ENCODE results near the gene STH.

Gene STH

DNA sequence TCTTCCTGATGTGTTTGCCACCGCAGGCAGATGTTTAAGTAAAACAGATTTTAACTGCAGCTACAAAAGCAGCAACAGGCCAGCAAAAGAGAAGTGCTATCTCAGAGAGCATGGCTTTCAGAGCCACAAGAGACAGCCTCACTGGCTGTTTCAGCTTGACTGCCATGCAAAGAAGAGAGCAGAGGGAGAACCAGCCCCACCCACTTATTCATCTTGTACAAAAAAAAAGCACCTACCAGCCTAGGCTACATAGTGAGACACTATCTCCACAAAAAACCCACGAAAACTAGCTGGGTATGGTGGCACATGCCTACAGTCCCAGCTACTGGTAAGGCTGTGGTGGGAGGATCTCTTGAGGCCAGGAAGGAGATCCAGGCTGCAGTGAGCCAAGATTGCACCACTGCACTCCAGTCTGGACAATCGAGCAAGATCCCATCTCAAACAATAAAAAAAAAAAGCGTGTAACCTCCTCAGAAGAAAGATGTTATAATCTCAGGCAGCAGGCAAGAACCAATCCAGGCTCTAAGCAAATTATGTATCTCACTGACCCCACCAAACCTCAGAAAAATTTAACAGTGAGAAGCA, 30.0 kb downstream of the STH start:
- peak; percentile 58 for DNase-seq

DNA sequence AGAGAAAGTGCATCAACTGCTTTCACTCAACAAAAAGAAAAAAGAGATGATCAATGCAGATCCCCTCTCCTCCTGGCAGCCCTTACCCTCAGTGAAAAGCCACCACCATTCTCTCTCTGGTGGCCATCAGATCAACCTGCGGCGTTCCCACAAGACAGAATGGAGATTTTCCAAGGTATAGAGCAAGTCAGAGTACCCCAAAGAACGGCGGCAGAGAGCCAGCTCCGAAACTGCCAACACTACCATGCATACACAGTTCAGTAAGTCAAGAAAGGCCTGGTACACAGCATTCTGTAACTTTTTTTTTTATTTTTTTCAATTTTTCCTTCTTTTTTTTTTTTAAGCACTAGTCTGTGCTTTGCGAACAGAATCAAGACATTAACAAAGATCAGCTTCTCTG, 30.6 kb downstream of the STH start:
- DNase-seq, result no peak

DNA sequence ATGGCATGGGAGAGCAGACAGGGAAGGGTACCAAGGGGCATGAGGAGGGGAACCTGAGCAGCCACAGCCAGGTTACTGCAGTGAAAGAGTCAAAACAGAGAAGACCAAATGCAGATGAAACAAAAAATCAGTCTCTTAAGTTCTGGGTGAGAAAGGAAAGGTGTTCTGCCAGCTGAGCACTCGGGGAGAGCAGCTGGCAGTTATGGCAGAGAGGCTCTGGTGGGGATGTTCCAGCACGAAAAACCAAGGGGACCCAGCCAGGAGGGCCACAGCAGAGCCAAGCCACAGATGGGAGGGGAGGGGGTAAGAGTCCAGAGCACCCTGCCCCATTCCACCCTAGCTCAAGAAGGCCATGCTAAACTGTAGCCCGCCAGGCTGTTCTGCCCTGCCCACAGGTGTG, 31.7 kb downstream of the STH start:
- no peak for DNase-seq

DNA sequence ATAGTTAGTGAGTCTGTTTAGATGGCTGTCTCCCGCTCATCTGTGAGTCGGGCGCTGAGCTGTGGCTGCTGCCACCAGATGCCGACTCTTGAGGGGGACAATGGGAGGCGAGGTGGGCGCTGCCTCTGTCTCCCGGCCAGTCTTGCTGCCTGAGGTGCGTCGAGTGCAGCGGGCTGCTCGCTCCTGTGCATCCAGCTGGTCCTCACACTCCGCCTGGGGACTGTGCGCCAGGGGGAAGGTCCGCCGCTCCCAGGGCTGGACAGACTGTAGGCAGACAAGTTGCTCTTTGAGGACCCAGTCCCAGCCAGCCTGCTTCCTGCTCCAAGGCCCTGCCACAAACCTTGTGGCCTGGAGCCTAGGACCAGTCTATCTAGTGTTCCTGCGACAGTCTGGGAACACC, 32.4 kb downstream of the STH start:
- no peak for DNase-seq

DNA sequence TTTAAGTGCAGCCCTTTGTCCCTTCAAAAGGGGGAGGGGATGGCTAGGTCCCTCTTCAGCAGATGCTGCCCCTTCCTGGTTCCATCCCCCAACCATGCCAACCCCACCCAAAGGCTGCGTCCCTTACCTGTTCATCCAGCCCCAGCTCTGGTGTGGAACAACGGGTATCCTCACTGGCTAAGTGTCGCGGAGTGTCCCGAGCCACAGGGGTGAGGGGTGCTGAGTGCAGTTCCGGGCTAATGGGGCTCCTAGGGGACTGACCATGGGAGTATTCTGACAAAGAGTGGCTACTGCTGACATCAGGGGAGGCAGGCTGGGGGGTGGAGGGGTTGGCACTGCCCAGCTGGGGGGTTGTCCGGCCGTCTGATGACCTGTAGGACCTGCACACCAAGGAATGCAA, 32.9 kb downstream of the STH start:
- no peak for DNase-seq

DNA sequence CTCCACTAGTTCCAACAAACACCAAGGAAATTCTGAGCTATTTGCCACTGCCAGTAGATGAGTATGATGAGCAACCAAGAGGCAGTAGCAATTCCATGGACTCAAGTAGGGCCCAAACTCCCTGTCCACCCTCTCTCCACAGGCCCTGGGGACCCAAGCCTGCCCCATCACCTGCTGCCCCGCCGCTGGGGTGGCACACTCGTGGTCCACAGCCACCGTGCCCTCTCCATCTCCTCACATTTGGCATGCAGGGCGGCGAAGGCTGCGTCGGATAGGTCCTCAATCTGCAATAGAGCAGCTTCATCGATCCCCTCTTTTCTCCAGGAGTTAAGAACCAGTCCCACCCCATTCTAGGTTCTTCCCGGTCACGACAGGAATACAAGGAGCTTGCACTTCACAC, 33.9 kb downstream of the STH start:
- DNase-seq, result no peak

DNA sequence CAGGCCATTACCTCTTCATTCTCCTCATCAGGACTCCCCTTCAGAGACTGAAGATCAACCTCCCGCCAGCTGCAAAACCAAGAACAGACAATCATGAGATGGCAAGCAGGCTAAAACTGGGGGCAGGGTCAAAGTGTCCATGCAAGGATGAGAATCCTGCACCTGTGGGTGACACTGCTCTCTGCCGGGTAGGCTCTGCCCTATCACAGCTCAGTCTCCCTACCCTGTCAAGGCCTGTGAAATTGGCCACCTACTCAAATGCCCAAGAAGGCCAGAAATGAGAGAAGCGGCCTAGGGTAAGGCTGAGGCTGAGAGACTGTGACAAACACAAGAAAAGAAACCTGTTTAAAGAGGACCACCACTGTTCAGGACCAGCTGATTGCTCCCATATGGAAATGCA, 34.3 kb downstream of the STH start:
- DNase-seq, result no peak

DNA sequence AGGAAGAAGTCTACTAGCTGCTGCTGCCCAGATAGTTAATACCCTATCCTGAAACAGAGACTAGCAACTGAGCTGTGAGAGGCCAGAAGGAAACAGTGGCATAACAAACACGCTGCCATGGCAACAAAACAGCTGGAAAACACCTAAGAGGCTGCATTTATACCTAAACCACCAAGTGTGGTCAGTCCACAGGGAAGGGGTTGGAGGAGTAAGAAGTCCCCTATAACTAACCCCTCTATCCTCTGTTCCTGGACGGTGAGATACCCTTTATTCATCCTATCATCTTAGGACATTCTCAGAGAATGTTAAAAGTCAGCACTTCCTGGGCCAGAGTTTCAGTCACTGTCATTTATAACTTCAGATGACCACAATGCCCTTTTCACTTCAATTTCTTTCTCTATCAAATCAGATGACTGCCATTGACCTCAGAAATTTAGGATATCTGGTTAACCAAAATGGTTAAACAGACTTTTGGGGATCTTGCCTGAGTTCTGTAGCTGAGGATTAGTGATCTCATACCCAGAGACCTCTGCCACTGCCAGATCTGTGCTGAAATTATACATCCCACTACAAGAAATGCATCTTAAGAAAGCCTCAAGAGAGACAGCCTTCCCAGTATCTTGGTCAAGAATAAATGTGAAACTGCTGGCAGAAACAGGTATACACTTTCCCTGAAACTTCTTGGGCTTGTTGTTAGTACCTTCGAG, 36.2 kb downstream of the STH start:
- DNase-seq, result no peak

DNA sequence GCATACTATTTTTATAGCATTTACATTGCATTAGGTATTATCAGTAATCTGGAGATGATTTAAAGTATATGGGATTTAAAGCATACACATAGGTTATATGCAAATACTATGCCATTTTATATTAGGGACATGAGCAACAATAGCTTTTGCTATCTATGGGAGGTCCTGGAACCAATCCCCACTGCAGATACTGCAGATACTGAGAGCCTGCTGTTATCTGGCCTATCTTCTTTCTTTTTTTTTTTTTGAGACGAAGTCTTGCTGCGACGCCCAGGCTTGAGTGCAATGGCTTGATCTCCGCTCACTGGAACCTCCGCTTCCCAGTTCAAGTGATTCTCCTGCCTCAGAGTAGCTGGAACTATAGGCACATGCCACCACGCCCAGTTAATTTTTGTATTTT, 37.4 kb downstream of the STH start:
- DNase-seq, result no peak

DNA sequence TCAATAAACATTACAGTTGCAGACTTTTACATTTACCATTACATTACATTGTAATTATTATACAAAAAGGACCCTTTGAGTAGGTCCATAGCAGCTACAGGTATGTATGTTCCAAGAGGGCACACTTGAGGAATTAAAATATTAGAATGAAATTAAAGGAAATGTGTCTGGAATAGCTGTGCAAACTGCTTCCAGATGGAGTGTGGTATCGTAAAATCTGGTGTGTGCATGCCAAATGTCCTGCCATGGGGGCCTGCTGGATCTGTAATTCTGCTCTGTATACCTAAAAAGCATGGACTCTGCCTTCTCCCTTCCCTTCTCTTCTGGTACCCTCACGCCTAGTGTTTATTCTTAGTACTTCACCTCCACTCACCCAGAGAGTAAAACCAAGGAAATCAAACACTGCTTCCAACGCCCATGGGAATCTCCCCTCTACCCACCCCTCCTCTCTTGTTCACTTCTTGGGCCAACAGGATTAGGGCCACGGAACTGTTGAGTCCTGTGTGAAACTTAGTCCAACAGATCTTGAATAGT, 38.7 kb downstream of the STH start:
- DNase-seq, result no peak

DNA sequence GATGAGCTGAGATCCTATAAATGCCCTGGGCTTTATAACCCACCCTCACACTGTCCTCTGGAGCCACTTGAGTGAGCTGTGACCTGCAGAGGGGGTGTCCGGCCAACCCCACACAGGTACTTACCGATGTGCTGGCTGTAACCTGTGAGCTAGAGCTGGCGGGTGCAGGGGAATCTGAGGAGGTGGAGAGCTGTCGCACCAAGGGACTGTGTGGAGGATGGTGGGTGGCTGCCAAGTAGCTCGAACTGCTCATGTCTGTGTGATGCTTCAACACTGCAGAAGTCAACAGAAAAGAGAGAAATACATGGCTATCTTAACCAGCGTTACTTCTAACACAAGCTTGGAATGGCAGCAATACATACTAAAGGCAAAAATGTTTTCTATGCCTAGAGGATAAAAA, 39.4 kb downstream of the STH start:
- DNase-seq, result no peak

DNA sequence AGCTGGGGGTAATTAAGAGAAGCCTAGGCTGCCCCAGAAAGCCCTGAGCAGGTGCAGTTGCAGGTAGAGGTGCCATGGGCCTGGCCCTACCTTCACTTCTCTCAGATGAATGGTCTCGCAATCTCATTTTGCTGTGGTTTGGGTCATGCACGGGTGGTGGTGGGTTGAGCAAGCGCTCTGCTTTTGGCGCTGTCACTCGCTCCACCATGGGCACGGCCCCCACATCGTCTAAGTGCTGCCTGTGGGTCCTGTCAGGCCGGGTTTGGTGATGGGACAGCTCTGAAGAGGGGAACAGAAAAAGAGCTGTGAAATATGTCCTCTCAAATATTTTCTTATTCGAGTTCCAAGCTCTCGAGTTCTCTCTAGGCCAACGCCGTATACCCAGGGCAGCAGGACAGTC, 39.9 kb downstream of the STH start:
- DNase-seq, result no peak

DNA sequence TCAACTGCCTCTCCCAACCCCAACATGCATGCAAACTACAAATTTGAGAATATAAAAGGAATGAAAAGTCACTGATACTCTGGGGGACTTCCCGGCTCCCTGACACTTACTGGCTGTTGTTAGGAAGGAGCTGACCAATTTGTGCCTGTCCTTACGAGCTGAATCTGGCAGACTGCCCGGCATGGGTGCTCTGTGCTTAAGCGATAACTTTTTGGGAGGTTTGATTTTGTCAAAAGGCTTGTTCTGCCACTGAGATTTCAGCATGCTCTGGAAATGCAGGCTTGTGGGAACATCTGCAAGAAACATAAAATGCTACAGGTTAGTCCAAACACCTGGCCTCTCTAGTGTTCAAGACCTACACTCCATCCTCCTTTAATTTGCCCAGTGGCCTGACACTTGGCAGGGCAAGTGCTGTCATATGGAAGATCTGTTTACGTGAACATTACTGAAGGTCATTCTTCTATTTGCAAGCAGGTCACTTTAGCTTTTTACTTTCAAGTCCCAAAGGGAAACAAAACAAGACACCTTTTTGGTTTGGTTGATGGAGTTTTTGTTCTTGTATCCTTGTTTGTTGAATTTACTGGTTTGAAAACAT, 40.6 kb downstream of the STH start:
- DNase-seq, result no peak

DNA sequence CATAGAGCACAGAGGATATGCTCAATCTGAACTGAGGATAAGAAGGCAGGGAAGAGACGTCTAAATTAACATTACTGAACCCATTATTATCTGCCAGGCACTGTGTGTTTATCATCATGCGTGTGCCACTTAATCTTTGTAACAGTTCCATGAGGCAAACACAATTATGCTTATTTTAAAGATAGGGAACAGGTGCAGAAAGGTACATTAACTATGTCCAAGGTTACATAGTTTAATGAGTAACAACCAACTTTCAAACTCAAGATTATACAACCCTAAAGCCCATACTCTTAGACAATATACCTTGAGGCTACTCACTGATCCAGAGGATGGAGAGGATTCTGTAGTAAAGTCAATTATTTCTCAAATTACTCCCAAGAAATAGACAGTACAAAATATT, 43.2 kb downstream of the STH start:
- DNase-seq, result no peak

DNA sequence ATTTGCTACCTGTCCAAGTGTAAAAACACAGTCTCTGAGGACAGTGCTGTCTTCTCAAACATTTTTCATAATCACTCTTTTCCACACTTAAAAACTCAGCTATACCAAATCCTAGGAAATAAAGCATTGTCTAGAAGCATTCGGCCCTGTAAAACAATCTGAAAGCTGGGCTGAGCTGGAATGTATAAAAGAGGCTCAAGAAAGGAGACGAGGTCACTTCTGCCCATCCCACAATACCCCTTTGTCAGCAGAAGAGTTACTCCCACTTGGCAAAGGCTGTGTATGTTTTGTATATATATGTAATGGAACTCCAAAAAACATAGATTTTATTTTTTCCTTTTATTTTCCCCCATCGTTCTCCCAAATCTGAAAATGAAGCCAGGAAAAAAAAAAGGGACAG, 43.9 kb downstream of the STH start:
- DNase-seq, result no peak

DNA sequence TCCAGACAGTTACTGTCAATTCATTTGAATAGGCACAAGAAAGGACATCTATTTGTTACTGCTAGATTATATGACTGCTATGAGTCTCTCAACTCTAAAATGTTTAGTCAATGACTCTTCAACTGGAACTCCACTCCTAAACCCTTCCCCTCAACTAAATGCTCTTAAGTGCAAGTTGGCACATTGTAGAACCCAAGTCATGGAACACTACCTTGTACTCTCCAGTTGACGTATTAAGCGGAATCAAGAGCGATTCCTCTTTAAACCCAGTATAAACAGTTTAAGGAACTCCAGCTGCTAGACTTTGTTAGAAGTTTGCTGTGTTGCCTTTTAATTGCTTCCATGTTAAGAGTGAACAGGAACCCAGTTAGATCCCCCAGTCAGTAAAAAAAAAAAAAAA, 44.6 kb downstream of the STH start:
- DNase-seq, result no peak

DNA sequence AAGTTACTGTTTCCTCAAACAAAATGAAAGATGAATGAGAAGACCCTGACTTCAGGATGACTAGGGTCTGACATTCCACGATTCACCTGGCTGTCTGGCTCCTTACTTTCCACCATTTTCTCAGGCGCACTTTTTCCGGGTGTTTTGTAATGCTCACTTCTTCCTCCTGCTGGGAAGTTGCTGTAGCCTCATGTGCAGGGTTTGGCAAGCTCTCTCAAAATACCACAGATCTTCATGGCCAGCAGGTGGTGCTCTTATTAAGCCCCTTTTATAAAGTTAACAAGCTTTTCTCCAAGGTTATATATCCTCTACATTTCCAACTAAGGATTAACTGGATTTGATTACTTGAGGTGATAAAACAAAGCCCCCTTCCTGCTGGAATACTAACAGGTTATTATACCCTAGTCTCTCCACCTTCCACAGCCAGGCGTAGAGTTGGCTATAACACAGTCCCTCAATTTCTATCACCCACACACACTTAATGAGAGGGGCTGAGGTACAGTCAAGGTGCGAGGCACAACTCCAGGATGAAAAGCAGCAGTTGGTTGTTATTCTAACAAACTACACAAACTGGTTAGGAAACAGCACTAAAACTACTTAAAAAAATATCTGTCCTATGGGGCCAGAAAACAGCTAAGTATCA, 45.4 kb downstream of the STH start:
- DNase-seq, result peak; percentile 91

DNA sequence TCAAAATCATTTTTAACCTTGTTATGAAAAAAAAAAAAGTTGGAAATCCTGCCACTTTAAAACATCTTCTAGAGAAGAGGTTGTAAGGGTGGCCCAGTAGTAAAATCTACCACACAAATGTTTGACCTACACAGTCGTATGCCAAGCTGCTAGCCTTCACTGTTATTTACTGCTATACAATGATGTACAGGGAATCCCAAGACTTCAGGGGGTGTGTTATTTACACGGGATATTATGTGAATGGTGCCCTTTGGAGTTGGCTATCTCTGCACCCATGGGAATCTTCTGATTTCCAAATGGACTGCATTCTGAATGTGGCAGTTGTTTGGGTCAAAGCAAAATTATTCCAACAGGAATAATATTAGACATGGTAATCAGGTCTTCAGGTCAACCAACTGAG, 45.9 kb downstream of the STH start:
- no peak for DNase-seq

DNA sequence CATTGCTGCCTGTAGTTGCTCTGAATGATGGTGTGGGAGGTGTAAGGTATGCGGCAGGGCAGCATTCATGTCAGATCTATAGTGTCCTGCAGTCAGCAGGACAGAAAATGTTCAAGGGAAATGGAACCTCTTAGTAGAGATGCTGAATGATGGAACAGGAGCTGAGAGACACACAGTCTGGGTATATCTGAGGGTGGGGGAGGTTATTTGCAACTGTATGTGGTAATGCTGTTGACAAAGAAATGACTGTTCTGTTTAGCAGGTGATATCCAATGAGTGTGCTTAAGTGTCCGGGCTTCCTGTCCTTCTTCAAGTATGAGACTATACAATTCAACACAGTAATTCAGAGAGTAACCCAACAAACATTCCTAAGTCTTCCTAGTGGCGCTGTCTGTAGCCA, 46.6 kb downstream of the STH start:
- no peak for DNase-seq

DNA sequence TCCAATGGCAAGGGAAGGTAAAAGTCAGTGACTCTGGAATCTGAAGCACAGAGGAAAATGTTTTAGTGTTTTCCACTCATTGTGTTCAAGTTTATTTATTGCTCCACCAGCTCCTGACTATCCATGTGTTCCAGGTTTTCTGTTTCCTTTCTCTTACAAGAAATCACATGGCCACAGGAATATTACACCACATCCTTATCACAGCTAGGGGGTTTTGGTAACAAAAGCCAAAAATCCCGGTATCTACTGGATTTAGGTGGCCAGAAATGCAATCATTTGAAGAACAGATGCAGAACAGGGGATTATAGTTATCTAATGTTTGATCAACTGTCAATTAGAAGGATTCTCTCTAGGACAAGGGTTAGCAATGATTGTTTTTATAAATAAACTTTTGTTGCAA, 47.9 kb downstream of the STH start:
- DNase-seq, result no peak

DNA sequence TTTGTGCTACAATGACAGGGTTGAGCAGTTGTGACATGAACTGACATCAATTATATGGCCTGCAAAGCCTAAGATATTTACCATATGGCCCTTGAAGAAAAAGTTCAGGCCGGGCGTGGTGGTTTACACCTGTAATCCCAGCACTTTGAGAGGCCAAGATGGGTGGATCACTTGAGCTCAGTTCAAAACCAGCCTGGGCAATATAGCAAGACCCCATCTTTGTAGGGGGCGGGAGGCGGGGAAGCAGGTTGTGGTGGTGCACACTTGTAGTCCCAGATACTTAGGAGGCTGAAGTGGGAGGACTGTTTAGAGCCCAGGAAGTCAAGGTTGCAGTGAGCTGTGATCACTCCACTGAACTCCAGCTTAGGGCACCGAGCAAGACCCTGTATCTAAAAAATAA, 48.3 kb downstream of the STH start:
- no peak for DNase-seq

DNA sequence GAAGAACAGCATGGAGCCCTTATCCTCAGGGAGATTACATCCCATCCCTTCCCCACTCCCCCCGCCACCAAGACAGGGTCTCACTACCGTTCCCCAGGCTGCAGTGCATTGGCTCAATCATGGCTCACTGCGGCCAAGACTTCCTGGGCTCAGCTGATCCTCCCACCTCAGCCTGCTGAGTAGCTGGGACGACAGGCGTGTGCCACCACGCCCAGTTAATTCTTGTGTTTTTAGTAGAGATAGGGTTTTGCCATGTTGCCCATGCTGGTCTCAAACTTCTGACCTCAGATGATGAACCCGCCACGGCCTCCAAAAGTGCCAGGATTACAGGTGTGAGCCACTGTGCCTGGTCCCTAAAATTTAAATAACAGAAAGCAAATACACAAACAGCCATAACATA, 48.8 kb downstream of the STH start:
- DNase-seq, result peak; percentile 29

All from hematopoietic multipotent progenitor cell treated with erythropoietin and hydrocortisone succinate and interleukin-3 and kit ligand, for 4 days (in vitro differentiated cells).